ENCODE data around the gene MFSD1. TPM values are rescaled to one million over a fixed set of nuclear protein-coding genes. Genes with fewer than 3 reads are reported as not detected.

MFSD1 gene
- total RNA-seq, 4 donors from 2014 or later: 36.3 to 93.8 (median 65.2) TPM

DNA sequence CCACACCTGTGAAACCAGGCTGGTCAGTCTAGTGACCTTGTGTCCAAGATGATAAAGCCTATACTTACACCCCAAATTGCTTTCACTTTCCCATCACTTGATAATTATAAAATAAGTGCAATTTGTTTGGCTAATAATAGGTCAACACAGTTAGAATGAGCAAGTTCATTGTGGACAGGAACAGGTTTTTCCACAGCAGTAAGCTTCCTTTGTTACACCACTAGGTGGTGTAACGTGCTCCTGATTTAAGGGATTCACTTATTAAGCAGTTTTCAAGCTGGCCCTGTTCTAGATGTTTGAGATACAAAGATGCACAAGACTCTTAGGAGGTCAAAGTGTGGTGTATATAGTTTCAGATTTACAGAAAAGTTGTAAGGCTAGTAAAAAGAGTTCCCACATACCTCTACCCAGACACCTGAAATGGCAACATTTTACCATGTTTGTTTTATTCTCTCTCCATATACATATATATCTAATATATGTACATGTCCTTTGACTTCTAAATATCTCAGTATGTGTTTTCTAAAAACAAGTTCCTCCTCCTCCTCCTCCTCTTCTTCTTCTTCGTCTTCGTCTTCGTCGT is 6.8 kb upstream of the MFSD1 start:
- no peak overlapping the region for H3K27ac ChIP-seq
- WGBS, 2 donors (ENCODE audit: low coverage in 1 of 2): 9 to 69% methylated on average over 1 to 5 of the region's 5 CpGs
- no peak overlapping the region for H3K4me3 ChIP-seq
- no peaks in the 10 kb centered on the region for H3K36me3 ChIP-seq
- no peaks in the 10 kb centered on the region for H3K27me3 ChIP-seq
- no peak for ATAC-seq
- H3K4me1 ChIP-seq: peaks cover 0 to 12% (median 0%) of the 10 kb centered on the region in 3 donors
- peaks cover 0 to 6% (median 0%) of the 10 kb centered on the region in 3 donors for H3K9me3 ChIP-seq
- TF ChIP-seq POLR2A (IDR thresholded peaks at IDR 0.05) (no peak), EP300 (IDR thresholded peaks at IDR 0.05) (no peak), CTCF (IDR thresholded peaks at IDR 0.05) (peak; percentile 17 to 49 (median 35)), POLR2AphosphoS5 (IDR thresholded peaks at IDR 0.05) (no peak)

DNA sequence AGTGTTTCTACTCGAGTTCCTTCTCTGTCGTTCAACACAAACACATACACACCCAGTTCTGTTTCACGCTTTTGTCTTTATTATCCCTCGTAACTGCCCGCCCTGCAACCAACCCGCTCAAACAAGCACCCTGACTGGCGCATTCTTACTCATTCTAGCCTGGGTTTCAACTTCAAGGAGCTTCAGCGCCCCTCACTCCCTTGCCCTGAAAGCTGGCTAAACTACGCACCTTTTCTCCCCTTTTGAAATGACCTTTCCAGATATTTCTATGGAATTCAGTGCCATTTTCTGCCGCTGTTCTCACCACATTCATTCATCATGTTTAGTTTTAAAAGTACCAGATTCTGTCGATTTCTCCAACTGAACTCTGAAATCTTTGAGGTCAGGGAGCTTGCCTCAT is 653 bp upstream of the MFSD1 start:
- ATAC-seq: no peak
- H3K4me3 ChIP-seq: peak overlapping the region; percentile 73 to 86
- H3K36me3 ChIP-seq: peaks cover 0 to 18% of the 10 kb centered on the region in 2 donors
- peak overlapping the region; percentile 14 to 89 (median 88) for H3K27ac ChIP-seq
- no peaks in the 10 kb centered on the region for H3K27me3 ChIP-seq
- WGBS, 2 donors (ENCODE audit: low coverage in 1 of 2): 22% methylated on average over 8 to 11 of the region's 11 CpGs
- peaks cover 3 to 44% (median 15%) of the 10 kb centered on the region in 3 donors for H3K4me1 ChIP-seq
- no peaks in the 10 kb centered on the region for H3K9me3 ChIP-seq
- TF ChIP-seq CTCF (IDR thresholded peaks at IDR 0.05): no peak
- TF ChIP-seq EP300 (IDR thresholded peaks at IDR 0.05): no peak
- TF ChIP-seq POLR2A (IDR thresholded peaks at IDR 0.05): no peak
- TF ChIP-seq POLR2AphosphoS5 (IDR thresholded peaks at IDR 0.05): no peak

DNA sequence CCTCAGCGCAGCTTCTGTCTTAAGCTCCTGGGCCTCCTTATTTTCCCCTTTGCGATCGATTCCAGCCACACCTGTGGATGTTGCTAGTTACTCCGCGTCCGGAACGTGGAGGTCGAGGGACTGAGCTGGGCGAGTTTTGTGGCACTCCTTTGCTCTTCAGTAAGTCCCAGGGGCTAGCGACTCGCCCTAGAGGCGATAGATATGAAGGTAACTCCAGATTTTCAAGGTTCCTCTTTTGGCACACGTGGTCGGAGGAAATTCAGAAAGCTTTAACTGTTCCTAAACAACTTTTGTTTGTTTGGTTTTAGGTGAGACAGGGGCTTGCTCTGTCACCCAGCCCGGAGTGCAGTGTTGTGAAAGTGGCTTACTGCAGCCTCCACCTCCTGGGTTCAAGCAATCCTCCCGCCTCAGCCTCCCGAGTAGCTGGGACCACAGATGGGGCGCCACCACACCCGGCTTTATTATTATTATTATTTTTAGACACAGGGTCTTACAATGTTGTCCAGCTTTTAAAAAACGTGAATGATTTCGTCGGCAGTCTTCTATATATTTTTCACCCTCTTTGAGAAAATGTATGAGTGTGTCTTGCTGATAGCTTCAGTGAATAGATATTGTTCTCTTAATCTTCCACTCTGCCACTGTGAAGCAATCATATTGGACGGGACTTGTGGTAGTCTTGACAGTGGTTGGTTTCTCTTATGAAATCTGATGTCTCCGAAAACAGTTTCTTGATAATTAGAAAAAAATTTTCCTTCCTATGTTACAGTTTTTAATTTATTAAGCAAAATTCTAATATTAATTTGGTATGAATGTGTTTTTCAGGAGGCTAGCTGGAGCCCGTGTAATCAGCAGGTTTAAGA is 785 bp downstream of the MFSD1 start:
- ATAC-seq: peak; percentile 29
- peaks cover 0 to 32% of the 10 kb centered on the region in 2 donors for H3K36me3 ChIP-seq
- peak overlapping the region; percentile 73 to 86 for H3K4me3 ChIP-seq
- no peaks in the 10 kb centered on the region for H3K9me3 ChIP-seq
- WGBS, 2 donors (ENCODE audit: low coverage in 1 of 2): 39 to 66% methylated on average over 6 to 14 of the region's 25 CpGs
- H3K4me1 ChIP-seq: peaks cover 3 to 44% (median 15%) of the 10 kb centered on the region in 3 donors
- H3K27ac ChIP-seq: peak overlapping the region; percentile 52 to 89 (median 88)
- no peaks in the 10 kb centered on the region for H3K27me3 ChIP-seq
- peak in 1 of 4 experiments; percentile 3 for TF ChIP-seq CTCF (IDR thresholded peaks at IDR 0.05)
- no peak for TF ChIP-seq EP300 (IDR thresholded peaks at IDR 0.05)

DNA sequence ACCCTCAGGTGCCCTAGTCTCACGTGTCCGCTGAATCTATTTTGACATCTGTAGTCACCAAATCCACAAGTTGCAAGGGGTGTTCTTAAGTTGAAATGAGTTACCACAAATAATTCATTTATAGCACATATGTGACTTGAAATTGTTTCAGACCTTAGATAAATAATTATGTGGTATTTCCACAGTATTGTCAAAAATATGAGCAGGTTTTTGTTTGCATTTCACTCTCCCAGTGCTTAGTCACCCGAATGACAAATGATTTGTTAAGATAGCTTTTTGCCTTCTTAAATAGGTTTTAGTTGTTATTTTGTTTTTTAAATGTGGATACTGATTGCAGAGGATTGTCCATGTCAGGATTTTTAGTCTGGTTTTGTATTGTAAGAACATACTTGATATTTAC is 2.6 kb downstream of the MFSD1 start:
- no peak for ATAC-seq
- TF ChIP-seq POLR2AphosphoS5 (IDR thresholded peaks at IDR 0.05) (no peak), EP300 (IDR thresholded peaks at IDR 0.05) (no peak), POLR2A (IDR thresholded peaks at IDR 0.05) (no peak), CTCF (IDR thresholded peaks at IDR 0.05) (no peak)
- no peaks in the 10 kb centered on the region for H3K9me3 ChIP-seq
- H3K27me3 ChIP-seq: no peaks in the 10 kb centered on the region
- 76 to 80% methylated on average over 3 of the region's 3 CpGs for WGBS, 2 donors (ENCODE audit: low coverage in 1 of 2)
- no peak overlapping the region for H3K27ac ChIP-seq
- H3K4me3 ChIP-seq: no peak overlapping the region
- H3K36me3 ChIP-seq: peaks cover 0 to 50% of the 10 kb centered on the region in 2 donors
- peaks cover 3 to 44% (median 15%) of the 10 kb centered on the region in 3 donors for H3K4me1 ChIP-seq
